DOHH2 (cell line): ENCODE measurements around the gene TDRD6.

ENCODE experiments used
- CTCF ChIP-seq: fragments of 200-600 bp; sonication (generic); IDR thresholded peaks from one replicate; pipeline ENCODE4 v1.5.1; 2014; ENCODE audit warnings: antibody characterized with exemption, mild to moderate bottlenecking, low read depth, low read length; ENCODE audit not compliant: poor library complexity, severe bottlenecking
- EZH2phosphoT487 ChIP-seq: fragments of 200-600 bp; sonication (generic); IDR thresholded peaks from 2 replicates; pipeline ENCODE4 v1.6.1; 2017; ENCODE audit warnings: borderline replicate concordance, mild to moderate bottlenecking, antibody characterized with exemption, low read length, moderate library complexity, mixed read lengths

GRCh38 chr6:46637933-46638332 is 49.8 kb upstream of the TDRD6 start:
- no peak for TF ChIP-seq CTCF
- TF ChIP-seq EZH2phosphoT487 = no peak
